Neural cell (in vitro differentiated cells): ENCODE results near the gene TBL1XR1. TPM values are rescaled to one million over a fixed set of nuclear protein-coding genes. Genes with fewer than 3 reads are reported as not detected.

ENCODE experiments used
- H2AFZ ChIP-seq: fragments of 200-600, 300-800 bp; sonication (generic), shearing (Covaris generic); 2 replicates; pipeline ENCODE4 v1.6.0; 2014; ENCODE audit warnings: low read depth, mild to moderate bottlenecking, antibody characterized with exemption, low read length, moderate library complexity
- H3F3A ChIP-seq: fragments of 200-600 bp; shearing (Covaris generic); 2 replicates; pipeline ENCODE4 v1.6.1; 2016; ENCODE audit warnings: mild to moderate bottlenecking, moderate library complexity, mixed read lengths, antibody characterized with exemption, low read length; ENCODE audit not compliant: insufficient read depth, poor library complexity, severe bottlenecking
- H3K27ac ChIP-seq: fragments of 200-600, 300-800 bp; sonication (generic), shearing (Covaris generic); 2 replicates; pipeline ENCODE4 v1.5.1; 2014; ENCODE audit warnings: mild to moderate bottlenecking, low read length, moderate library complexity
- H3K27me3 ChIP-seq: fragments of 300-800, 200-600 bp; sonication (generic), shearing (Covaris generic); 2 replicates; pipeline ENCODE4 v1.6.0; 2014; ENCODE audit warnings: mild to moderate bottlenecking, low read depth, low read length, moderate library complexity; ENCODE audit not compliant: insufficient read depth
- H3K36me3 ChIP-seq: fragments of 300-800, 200-600 bp; sonication (generic), shearing (Covaris generic); 2 replicates; pipeline ENCODE4 v1.5.1; 2014; ENCODE audit warnings: mild to moderate bottlenecking, antibody characterized with exemption, low read length, moderate library complexity; ENCODE audit not compliant: insufficient read depth
- H3K4me2 ChIP-seq: fragments of 300-800, 200-600 bp; sonication (generic), shearing (Covaris generic); 2 replicates; pipeline ENCODE4 v1.6.0; 2014; ENCODE audit warnings: mild to moderate bottlenecking, low read length
- H3K4me3 ChIP-seq: fragments of 300-800, 200-600 bp; sonication (generic), shearing (Covaris generic); 2 replicates; pipeline ENCODE4 v1.5.1; 2014; ENCODE audit warnings: mild to moderate bottlenecking, low read length, moderate library complexity
- H3K79me2 ChIP-seq: fragments of 200-600 bp; shearing (Covaris generic); replicated peaks from 2 replicates; pipeline ENCODE4 v1.6.0; 2014; ENCODE audit warnings: mild to moderate bottlenecking, low read length, moderate library complexity; ENCODE audit not compliant: insufficient read depth
- H3K9ac ChIP-seq: fragments of 300-800, 200-600 bp; sonication (generic), shearing (Covaris generic); 2 replicates; pipeline ENCODE4 v1.6.1; 2016; ENCODE audit warnings: mild to moderate bottlenecking, low read length, mixed read lengths
- H3K9me2 ChIP-seq: fragments of 200-600 bp; shearing (Covaris generic); 2 replicates; pipeline ENCODE4 v1.6.1; 2016; ENCODE audit warnings: mild to moderate bottlenecking, low read length, mixed read lengths; ENCODE audit not compliant: insufficient read depth
- H3K9me3 ChIP-seq: fragments of 200-600, 300-800 bp; sonication (generic), shearing (Covaris generic); 2 replicates; pipeline ENCODE4 v1.6.1; 2016; ENCODE audit warnings: mild to moderate bottlenecking, mixed run types, low read length, moderate library complexity, mixed read lengths
- H4K20me1 ChIP-seq: fragments of 200-600 bp; shearing (Covaris generic); 2 replicates; pipeline ENCODE4 v1.6.1; 2016; ENCODE audit warnings: mild to moderate bottlenecking, mixed run types; ENCODE audit not compliant: insufficient read depth
- EP300 ChIP-seq: fragments of 450-650 bp; conservative IDR thresholded peaks from 2 replicates; pipeline ENCODE4 v1.6.1; 2014; ENCODE audit warnings: antibody characterized with exemption, mild to moderate bottlenecking, moderate library complexity; ENCODE audit not compliant: poor library complexity, severe bottlenecking
- EZH2 ChIP-seq: fragments of 200-600, 300-800 bp; shearing (Covaris generic), sonication (generic); IDR thresholded peaks from 2 replicates; pipeline ENCODE4 v1.6.1; 2014; ENCODE audit warnings: antibody characterized with exemption, low read length, borderline replicate concordance, mild to moderate bottlenecking; ENCODE audit not compliant: insufficient read depth, poor library complexity, severe bottlenecking
- MXI1 ChIP-seq: fragments of 450-650 bp; conservative IDR thresholded peaks from 2 replicates; pipeline ENCODE4 v1.6.1; 2014; ENCODE audit warnings: antibody characterized with exemption, mild to moderate bottlenecking; ENCODE audit not compliant: poor library complexity, severe bottlenecking
- POLR2AphosphoS5 ChIP-seq: IDR thresholded peaks from 2 replicates; pipeline ENCODE4 v1.6.1; 2012
- RAD21 ChIP-seq: fragments of 450-650 bp; conservative IDR thresholded peaks from 2 replicates; pipeline ENCODE4 v1.6.1; 2014; ENCODE audit warnings: antibody characterized with exemption, mild to moderate bottlenecking, moderate library complexity
- SMC3 ChIP-seq: fragments of 450-650 bp; conservative IDR thresholded peaks from 2 replicates; pipeline ENCODE4 v1.6.1; 2014; ENCODE audit warnings: antibody characterized with exemption, mild to moderate bottlenecking, moderate library complexity; ENCODE audit not compliant: poor library complexity
- TAF1 ChIP-seq: IDR thresholded peaks from 2 replicates; pipeline ENCODE4 v1.6.1; 2012; ENCODE audit warnings: low read depth
- polyA plus RNA-seq: library from polyadenylated mRNA; depleted of rRNA; stranded (reverse); fragments of >200 nt; gene quantifications from 2 replicates; pipeline ENCODE4 v1.2.3, GENCODE V29; 2014
- TF ChIP-seq, protein P1 (sequence below): IDR thresholded peaks from 2 replicates; pipeline ENCODE4 v1.6.1; 2012; ENCODE audit warnings: borderline replicate concordance
- TF ChIP-seq, protein P2 (sequence below): fragments of 450-650 bp; IDR thresholded peaks from 2 replicates; pipeline ENCODE4 v1.5.1; 2014; ENCODE audit warnings: antibody characterized with exemption, mild to moderate bottlenecking, moderate library complexity; ENCODE audit not compliant: poor library complexity, severe bottlenecking

The TBL1XR1 gene
- polyA plus RNA-seq, 1 donor from 2014 or later: 96.3 TPM

DNA sequence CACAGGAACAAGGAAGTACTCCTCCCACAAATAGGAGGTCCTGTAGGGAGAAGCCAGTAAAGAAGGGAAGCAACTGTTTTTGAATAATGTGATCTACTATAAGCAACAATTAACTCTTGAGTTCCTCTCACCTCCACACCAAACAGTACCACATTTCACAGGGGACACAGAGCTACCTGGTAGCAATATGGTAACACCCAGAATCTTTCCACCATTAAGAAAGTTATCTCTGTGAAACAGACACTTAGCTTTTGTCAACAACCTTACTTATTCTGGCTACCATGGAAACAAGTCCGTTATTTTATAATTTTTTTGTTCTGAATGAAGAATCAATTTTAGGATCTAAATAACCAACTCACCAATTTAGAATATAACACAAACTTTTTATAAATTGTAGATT is 49.5 kb downstream of the TBL1XR1 start:
- no peaks in the 10 kb centered on the region for H3K9me2 ChIP-seq
- no peak for TF ChIP-seq POLR2AphosphoS5
- TF ChIP-seq, protein P1, sequence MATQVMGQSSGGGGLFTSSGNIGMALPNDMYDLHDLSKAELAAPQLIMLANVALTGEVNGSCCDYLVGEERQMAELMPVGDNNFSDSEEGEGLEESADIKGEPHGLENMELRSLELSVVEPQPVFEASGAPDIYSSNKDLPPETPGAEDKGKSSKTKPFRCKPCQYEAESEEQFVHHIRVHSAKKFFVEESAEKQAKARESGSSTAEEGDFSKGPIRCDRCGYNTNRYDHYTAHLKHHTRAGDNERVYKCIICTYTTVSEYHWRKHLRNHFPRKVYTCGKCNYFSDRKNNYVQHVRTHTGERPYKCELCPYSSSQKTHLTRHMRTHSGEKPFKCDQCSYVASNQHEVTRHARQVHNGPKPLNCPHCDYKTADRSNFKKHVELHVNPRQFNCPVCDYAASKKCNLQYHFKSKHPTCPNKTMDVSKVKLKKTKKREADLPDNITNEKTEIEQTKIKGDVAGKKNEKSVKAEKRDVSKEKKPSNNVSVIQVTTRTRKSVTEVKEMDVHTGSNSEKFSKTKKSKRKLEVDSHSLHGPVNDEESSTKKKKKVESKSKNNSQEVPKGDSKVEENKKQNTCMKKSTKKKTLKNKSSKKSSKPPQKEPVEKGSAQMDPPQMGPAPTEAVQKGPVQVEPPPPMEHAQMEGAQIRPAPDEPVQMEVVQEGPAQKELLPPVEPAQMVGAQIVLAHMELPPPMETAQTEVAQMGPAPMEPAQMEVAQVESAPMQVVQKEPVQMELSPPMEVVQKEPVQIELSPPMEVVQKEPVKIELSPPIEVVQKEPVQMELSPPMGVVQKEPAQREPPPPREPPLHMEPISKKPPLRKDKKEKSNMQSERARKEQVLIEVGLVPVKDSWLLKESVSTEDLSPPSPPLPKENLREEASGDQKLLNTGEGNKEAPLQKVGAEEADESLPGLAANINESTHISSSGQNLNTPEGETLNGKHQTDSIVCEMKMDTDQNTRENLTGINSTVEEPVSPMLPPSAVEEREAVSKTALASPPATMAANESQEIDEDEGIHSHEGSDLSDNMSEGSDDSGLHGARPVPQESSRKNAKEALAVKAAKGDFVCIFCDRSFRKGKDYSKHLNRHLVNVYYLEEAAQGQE: no peak
- TF ChIP-seq, protein P2, sequence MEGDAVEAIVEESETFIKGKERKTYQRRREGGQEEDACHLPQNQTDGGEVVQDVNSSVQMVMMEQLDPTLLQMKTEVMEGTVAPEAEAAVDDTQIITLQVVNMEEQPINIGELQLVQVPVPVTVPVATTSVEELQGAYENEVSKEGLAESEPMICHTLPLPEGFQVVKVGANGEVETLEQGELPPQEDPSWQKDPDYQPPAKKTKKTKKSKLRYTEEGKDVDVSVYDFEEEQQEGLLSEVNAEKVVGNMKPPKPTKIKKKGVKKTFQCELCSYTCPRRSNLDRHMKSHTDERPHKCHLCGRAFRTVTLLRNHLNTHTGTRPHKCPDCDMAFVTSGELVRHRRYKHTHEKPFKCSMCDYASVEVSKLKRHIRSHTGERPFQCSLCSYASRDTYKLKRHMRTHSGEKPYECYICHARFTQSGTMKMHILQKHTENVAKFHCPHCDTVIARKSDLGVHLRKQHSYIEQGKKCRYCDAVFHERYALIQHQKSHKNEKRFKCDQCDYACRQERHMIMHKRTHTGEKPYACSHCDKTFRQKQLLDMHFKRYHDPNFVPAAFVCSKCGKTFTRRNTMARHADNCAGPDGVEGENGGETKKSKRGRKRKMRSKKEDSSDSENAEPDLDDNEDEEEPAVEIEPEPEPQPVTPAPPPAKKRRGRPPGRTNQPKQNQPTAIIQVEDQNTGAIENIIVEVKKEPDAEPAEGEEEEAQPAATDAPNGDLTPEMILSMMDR: no peak
- no peak for TF ChIP-seq TAF1
- no peak for TF ChIP-seq SMC3
- TF ChIP-seq RAD21: no peak
- TF ChIP-seq MXI1: no peak
- no peak for TF ChIP-seq EP300
- no peak for TF ChIP-seq EZH2
- no peaks in the 10 kb centered on the region for H3F3A ChIP-seq
- no peak overlapping the region for H2AFZ ChIP-seq
- no peaks in the 10 kb centered on the region for H3K36me3 ChIP-seq
- peaks cover 81% of the 10 kb centered on the region for H3K79me2 ChIP-seq
- no peaks in the 10 kb centered on the region for H4K20me1 ChIP-seq
- no peak overlapping the region for H3K27ac ChIP-seq
- H3K4me3 ChIP-seq: no peak overlapping the region
- H3K4me2 ChIP-seq: no peak overlapping the region
- H3K27me3 ChIP-seq: no peaks in the 10 kb centered on the region
- no peak overlapping the region for H3K9ac ChIP-seq
- H3K9me3 ChIP-seq: no peaks in the 10 kb centered on the region

DNA sequence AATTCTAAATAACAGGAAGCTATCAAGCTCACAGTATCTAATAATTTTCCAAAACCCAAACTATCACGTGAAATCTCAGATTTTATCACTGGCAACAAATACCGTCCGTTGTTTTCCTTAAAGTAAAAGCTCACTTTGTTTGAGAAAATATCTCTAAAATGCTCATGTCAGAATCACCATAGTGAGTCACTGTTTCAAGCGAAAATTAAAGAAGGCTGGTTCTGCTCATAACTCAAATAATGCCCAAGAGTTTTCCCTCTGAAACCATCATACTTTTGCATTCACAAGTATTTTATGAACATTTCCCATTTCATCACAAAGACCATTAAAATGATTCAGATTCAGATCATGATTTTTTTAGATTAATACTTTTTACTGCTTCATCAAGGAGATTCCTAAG is 50.6 kb downstream of the TBL1XR1 start:
- H3K79me2 ChIP-seq: peaks cover 83% of the 10 kb centered on the region
- H2AFZ ChIP-seq: no peak overlapping the region
- no peak overlapping the region for H3K9ac ChIP-seq
- H3F3A ChIP-seq: no peaks in the 10 kb centered on the region
- H3K9me3 ChIP-seq: no peaks in the 10 kb centered on the region
- no peaks in the 10 kb centered on the region for H3K9me2 ChIP-seq
- no peak for TF ChIP-seq EP300
- TF ChIP-seq, protein P2: no peak
- TF ChIP-seq SMC3: no peak
- TF ChIP-seq MXI1: no peak
- no peaks in the 10 kb centered on the region for H3K36me3 ChIP-seq
- H3K4me2 ChIP-seq: no peak overlapping the region
- H3K4me3 ChIP-seq: no peak overlapping the region
- H3K27ac ChIP-seq: no peak overlapping the region
- H4K20me1 ChIP-seq: no peaks in the 10 kb centered on the region
- no peaks in the 10 kb centered on the region for H3K27me3 ChIP-seq
